ENCODE data around the gene STK32B.
A peak's percentile ranks its signal among the peaks of the same experiment; 100 is the strongest.

The STK32B gene

GRCh38 chr4:5048721-5049120 lies 2.6 kb upstream of the STK32B start:
- no peak for DNase-seq (ENCODE audit: low spot score)
- no peaks in the 10 kb centered on the region for H3K9me3 ChIP-seq (ENCODE audit: severe bottlenecking)
- ATAC-seq (ENCODE audit: low read depth) = no peak
- peaks cover 4% of the 10 kb centered on the region for H3K4me1 ChIP-seq (ENCODE audit: insufficient read depth, poor library complexity, severe bottlenecking)
- H3K4me3 ChIP-seq (ENCODE audit: severe bottlenecking) = no peak overlapping the region
- peaks cover 19% of the 10 kb centered on the region for H3K27me3 ChIP-seq (ENCODE audit: insufficient read depth, poor library complexity, severe bottlenecking)
- no peaks in the 10 kb centered on the region for H3K36me3 ChIP-seq (ENCODE audit: low read depth)
- TF ChIP-seq, protein P1, sequence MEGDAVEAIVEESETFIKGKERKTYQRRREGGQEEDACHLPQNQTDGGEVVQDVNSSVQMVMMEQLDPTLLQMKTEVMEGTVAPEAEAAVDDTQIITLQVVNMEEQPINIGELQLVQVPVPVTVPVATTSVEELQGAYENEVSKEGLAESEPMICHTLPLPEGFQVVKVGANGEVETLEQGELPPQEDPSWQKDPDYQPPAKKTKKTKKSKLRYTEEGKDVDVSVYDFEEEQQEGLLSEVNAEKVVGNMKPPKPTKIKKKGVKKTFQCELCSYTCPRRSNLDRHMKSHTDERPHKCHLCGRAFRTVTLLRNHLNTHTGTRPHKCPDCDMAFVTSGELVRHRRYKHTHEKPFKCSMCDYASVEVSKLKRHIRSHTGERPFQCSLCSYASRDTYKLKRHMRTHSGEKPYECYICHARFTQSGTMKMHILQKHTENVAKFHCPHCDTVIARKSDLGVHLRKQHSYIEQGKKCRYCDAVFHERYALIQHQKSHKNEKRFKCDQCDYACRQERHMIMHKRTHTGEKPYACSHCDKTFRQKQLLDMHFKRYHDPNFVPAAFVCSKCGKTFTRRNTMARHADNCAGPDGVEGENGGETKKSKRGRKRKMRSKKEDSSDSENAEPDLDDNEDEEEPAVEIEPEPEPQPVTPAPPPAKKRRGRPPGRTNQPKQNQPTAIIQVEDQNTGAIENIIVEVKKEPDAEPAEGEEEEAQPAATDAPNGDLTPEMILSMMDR (IDR thresholded peaks at IDR 0.05; ENCODE audit: poor library complexity, severe bottlenecking) = no peak
- no peak overlapping the region for H3K27ac ChIP-seq (ENCODE audit: poor library complexity, severe bottlenecking)

DNA sequence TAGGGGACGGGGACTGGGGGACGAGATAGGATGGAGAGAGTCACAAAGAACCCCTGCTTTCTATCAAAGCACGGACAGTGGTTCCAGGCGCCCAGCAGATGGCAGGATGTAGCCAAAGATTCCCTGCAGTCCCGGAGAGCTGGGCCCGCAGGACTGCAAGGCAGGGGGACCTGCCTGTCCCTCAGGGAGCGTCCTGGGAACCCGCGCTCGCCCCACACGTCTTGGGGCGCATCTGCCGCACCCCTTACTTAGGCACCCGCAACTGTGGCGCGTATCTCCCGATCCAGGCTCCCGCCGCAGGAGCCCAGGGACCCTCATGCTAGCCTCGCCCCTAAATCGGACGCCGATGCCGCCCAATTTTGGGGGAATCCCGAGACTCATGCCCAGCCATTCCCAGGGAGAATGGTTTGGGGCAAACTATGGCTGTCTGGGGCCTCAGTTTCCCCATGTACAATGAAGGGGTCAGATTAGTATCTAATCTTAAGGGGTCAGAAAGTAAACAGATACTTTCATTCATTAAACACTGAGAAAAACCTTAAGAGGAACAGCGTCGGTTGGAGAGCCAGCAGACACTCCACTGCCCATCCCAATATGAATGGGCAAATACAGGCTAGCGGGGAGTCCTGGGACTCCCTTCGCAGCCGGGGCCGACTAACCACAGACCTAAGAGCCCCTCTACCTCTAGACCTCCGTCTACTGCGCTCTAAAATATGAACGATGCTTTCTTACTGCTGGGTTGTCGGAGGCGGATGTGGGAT lies 581 bp upstream of the STK32B start:
- TF ChIP-seq, protein P1 (IDR thresholded peaks at IDR 0.05; ENCODE audit: poor library complexity, severe bottlenecking) = peak; percentile 84
- H3K9me3 ChIP-seq (ENCODE audit: severe bottlenecking) = no peaks in the 10 kb centered on the region
- no peaks in the 10 kb centered on the region for H3K36me3 ChIP-seq (ENCODE audit: low read depth)
- H3K4me3 ChIP-seq (ENCODE audit: severe bottlenecking) = peak overlapping the region; percentile 18
- peaks cover 19% of the 10 kb centered on the region for H3K27me3 ChIP-seq (ENCODE audit: insufficient read depth, poor library complexity, severe bottlenecking)
- H3K4me1 ChIP-seq (ENCODE audit: insufficient read depth, poor library complexity, severe bottlenecking) = no peaks in the 10 kb centered on the region
- no peak overlapping the region for H3K27ac ChIP-seq (ENCODE audit: poor library complexity, severe bottlenecking)
- DNase-seq (ENCODE audit: low spot score) = peak; percentile 72
- peak; percentile 81 for ATAC-seq (ENCODE audit: low read depth)

DNA sequence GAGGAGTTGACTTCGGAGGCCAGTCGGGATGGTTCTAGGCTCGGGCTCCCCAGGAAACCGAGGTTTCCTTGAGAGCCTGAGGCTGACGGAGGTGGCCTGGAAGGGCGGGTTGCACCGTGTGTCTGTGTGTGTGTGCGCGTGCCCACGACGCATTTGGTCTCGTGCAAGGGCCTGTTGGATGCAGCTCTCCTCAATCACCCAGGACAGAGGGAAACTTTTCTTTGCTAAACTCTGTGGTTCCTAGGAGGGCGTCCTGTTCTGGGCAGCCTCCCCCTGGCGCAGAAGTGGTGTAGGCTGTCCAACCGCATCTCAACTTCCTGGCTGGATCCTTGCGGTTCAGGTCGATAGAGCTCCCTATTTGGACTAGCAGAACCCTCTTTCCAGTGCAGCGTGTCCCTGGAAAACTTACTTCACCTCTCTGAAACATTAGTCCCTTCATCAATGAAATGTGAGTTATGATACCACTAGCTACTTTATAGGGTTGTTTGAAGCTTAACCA lies 973 bp downstream of the STK32B start:
- Histone ChIP-seq H3K36me3 (ENCODE audit: low read depth) (no peaks in the 10 kb centered on the region), H3K27ac (ENCODE audit: poor library complexity, severe bottlenecking) (no peak overlapping the region), H3K9me3 (ENCODE audit: severe bottlenecking) (no peaks in the 10 kb centered on the region), H3K27me3 (ENCODE audit: insufficient read depth, poor library complexity, severe bottlenecking) (peaks cover 19% of the 10 kb centered on the region), H3K4me1 (ENCODE audit: insufficient read depth, poor library complexity, severe bottlenecking) (no peaks in the 10 kb centered on the region), H3K4me3 (ENCODE audit: severe bottlenecking) (no peak overlapping the region)
- no peak for DNase-seq (ENCODE audit: low spot score)
- ATAC-seq (ENCODE audit: low read depth) = no peak
- TF ChIP-seq, protein P1 (IDR thresholded peaks at IDR 0.05; ENCODE audit: poor library complexity, severe bottlenecking) = no peak

GRCh38 chr4:5052726-5053425 lies 1.6 kb downstream of the STK32B start:
- no peak for ATAC-seq (ENCODE audit: low read depth)
- Histone ChIP-seq H3K9me3 (ENCODE audit: severe bottlenecking) (no peaks in the 10 kb centered on the region), H3K4me1 (ENCODE audit: insufficient read depth, poor library complexity, severe bottlenecking) (no peaks in the 10 kb centered on the region), H3K27ac (ENCODE audit: poor library complexity, severe bottlenecking) (no peak overlapping the region), H3K27me3 (ENCODE audit: insufficient read depth, poor library complexity, severe bottlenecking) (peaks cover 19% of the 10 kb centered on the region), H3K4me3 (ENCODE audit: severe bottlenecking) (no peak overlapping the region), H3K36me3 (ENCODE audit: low read depth) (no peaks in the 10 kb centered on the region)
- TF ChIP-seq, protein P1 (IDR thresholded peaks at IDR 0.05; ENCODE audit: poor library complexity, severe bottlenecking) = no peak
- no peak for DNase-seq (ENCODE audit: low spot score)
